Measurements from ENCODE around the gene SDK2.

The SDK2 gene

GRCh38 chr17:73588301-73588846, 55.9 kb downstream of the SDK2 start:
- TF ChIP-seq GATA3 (IDR thresholded peaks at IDR 0.05; ENCODE audit: low read depth, low read length): no peak
- TF ChIP-seq GATA2 (IDR thresholded peaks at IDR 0.05; ENCODE audit: low read depth, low read length): no peak

GRCh38 chr17:73586921-73587602, 57.2 kb downstream of the SDK2 start:
- TF ChIP-seq GATA3 (IDR thresholded peaks at IDR 0.05; ENCODE audit: low read depth, low read length) (no peak), GATA2 (IDR thresholded peaks at IDR 0.05; ENCODE audit: low read depth, low read length) (peak; percentile 94)

- peak; percentile 84 for TF ChIP-seq GATA2 (IDR thresholded peaks at IDR 0.05; ENCODE audit: low read depth, low read length)
- no peak; the same call in 1 of the 2 replicates for TF ChIP-seq GATA3 (IDR thresholded peaks at IDR 0.05; ENCODE audit: low read depth, low read length)
Measured at GRCh38 chr17:73586275-73586832, 57.9 kb downstream of the SDK2 start.

GRCh38 chr17:73585583-73585982, 58.7 kb downstream of the SDK2 start:
- TF ChIP-seq GATA3 (IDR thresholded peaks at IDR 0.05; ENCODE audit: low read depth, low read length) (no peak), GATA2 (IDR thresholded peaks at IDR 0.05; ENCODE audit: low read depth, low read length) (no peak)

GRCh38 chr17:73584987-73585386, 59.3 kb downstream of the SDK2 start:
- TF ChIP-seq GATA3 (IDR thresholded peaks at IDR 0.05; ENCODE audit: low read depth, low read length): no peak
- TF ChIP-seq GATA2 (IDR thresholded peaks at IDR 0.05; ENCODE audit: low read depth, low read length): no peak

- TF ChIP-seq GATA2 (IDR thresholded peaks at IDR 0.05; ENCODE audit: low read depth, low read length) (no peak), GATA3 (IDR thresholded peaks at IDR 0.05; ENCODE audit: low read depth, low read length) (no peak)
Measured at GRCh38 chr17:73584049-73584448, 60.2 kb downstream of the SDK2 start.

GRCh38 chr17:73582821-73583220, 61.4 kb downstream of the SDK2 start:
- TF ChIP-seq GATA3 (IDR thresholded peaks at IDR 0.05; ENCODE audit: low read depth, low read length) (no peak), GATA2 (IDR thresholded peaks at IDR 0.05; ENCODE audit: low read depth, low read length) (no peak)

- TF ChIP-seq GATA3 (IDR thresholded peaks at IDR 0.05; ENCODE audit: low read depth, low read length) (no peak), GATA2 (IDR thresholded peaks at IDR 0.05; ENCODE audit: low read depth, low read length) (no peak)
Measured at GRCh38 chr17:73582359-73582758, 61.9 kb downstream of the SDK2 start.

- TF ChIP-seq GATA3 (IDR thresholded peaks at IDR 0.05; ENCODE audit: low read depth, low read length) (no peak), GATA2 (IDR thresholded peaks at IDR 0.05; ENCODE audit: low read depth, low read length) (no peak)
Measured at GRCh38 chr17:73581379-73581778, 62.9 kb downstream of the SDK2 start.

GRCh38 chr17:73580073-73580710, 64.1 kb downstream of the SDK2 start:
- TF ChIP-seq GATA2 (IDR thresholded peaks at IDR 0.05; ENCODE audit: low read depth, low read length) (no peak), GATA3 (IDR thresholded peaks at IDR 0.05; ENCODE audit: low read depth, low read length) (no peak)

- TF ChIP-seq GATA3 (IDR thresholded peaks at IDR 0.05; ENCODE audit: low read depth, low read length) (no peak), GATA2 (IDR thresholded peaks at IDR 0.05; ENCODE audit: low read depth, low read length) (no peak)
Measured at GRCh38 chr17:73576556-73577098, 67.6 kb downstream of the SDK2 start.

GRCh38 chr17:73575470-73576221, 68.6 kb downstream of the SDK2 start:
- TF ChIP-seq GATA2 (IDR thresholded peaks at IDR 0.05; ENCODE audit: low read depth, low read length) (peak; percentile 87), GATA3 (IDR thresholded peaks at IDR 0.05; ENCODE audit: low read depth, low read length) (no peak)

- TF ChIP-seq GATA3 (IDR thresholded peaks at IDR 0.05; ENCODE audit: low read depth, low read length): no peak
- no peak for TF ChIP-seq GATA2 (IDR thresholded peaks at IDR 0.05; ENCODE audit: low read depth, low read length)
Measured at GRCh38 chr17:73571511-73572130, 72.6 kb downstream of the SDK2 start.

Measured in SH-SY5Y (cell line).